K562 (cell line): ENCODE data around the gene CFAP141. TPM values are rescaled to one million over a fixed set of nuclear protein-coding genes. Genes with fewer than 3 reads are reported as not detected.

Source experiments
- DNMT1 ChIP-seq: fragments of 450-650 bp; IDR thresholded peaks from 2 replicates; pipeline ENCODE4 v1.6.1; 2016; ENCODE audit warnings: antibody characterized with exemption, mild to moderate bottlenecking
- ERF ChIP-seq: fragments of 450-650 bp; formaldehyde crosslinking; IDR thresholded peaks from 2 replicates; pipeline ENCODE4 v1.4.0; 2020; ENCODE audit warnings: mild to moderate bottlenecking, mixed read lengths
- FOXJ3 ChIP-seq: sonication (generic); formaldehyde crosslinking; IDR thresholded peaks from 2 replicates; pipeline ENCODE4 v1.4.0; 2020; ENCODE audit warnings: mild to moderate bottlenecking, missing genetic modification reagents
- KDM1A ChIP-seq, 2 experiments: fragments of 450-650 bp; IDR thresholded peaks; 2 replicates each; pipeline ENCODE4 v1.6.1; 2016; ENCODE audit warnings: mild to moderate bottlenecking in 2 of 2
- MECOM ChIP-seq: fragments of 250-450 bp; sonication (Bioruptor Pico); IDR thresholded peaks from 2 replicates; pipeline ENCODE4 v1.8.0; 2022; ENCODE audit warnings: inconsistent platforms
- TEAD1 ChIP-seq, 2 experiments: fragments of 450-650 bp in 1 of 2; sonication (generic) in 1 of 2; formaldehyde crosslinking; IDR thresholded peaks; 2 replicates each; pipeline versions ENCODE4 v1.4.0 to v1.8.0; 2020 to 2022; ENCODE audit warnings: mild to moderate bottlenecking in 2 of 2, missing genetic modification reagents in 1 of 2
- ZNF12 ChIP-seq: sonication (generic); formaldehyde crosslinking; IDR thresholded peaks from 2 replicates; pipeline ENCODE4 v1.4.0; 2020; ENCODE audit warnings: mild to moderate bottlenecking, missing genetic modification reagents
- ZNF143 ChIP-seq: sonication (generic); formaldehyde crosslinking; IDR thresholded peaks from 2 replicates; pipeline ENCODE4 v1.9.0; 2022; ENCODE audit warnings: mild to moderate bottlenecking, missing genetic modification reagents
- ZNF3 ChIP-seq: fragments of 250-450 bp; sonication (Bioruptor Pico); IDR thresholded peaks from 2 replicates; pipeline ENCODE4 v1.5.0; 2021; ENCODE audit warnings: mild to moderate bottlenecking, moderate library complexity
- ZNF347 ChIP-seq: fragments of 450-650 bp; formaldehyde crosslinking; IDR thresholded peaks from 2 replicates; pipeline ENCODE4 v1.4.0; 2020; ENCODE audit warnings: low read depth, mild to moderate bottlenecking, moderate library complexity
- polyA plus RNA-seq, 8 experiments: library from polyadenylated mRNA; depleted of rRNA in 4 of 8; stranded (reverse) in 5 of 8; unstranded in 3 of 8; fragments of >200 nt; fragmentation: Nextera tagmentation in 2 of 8; fragmentation: Illumina TruSeq in 1 of 8; extraction: Ambion mirVana in 2 of 8; extraction: Trizol in 1 of 8; gene quantifications; 2 replicates each; pipeline versions ENCODE4 v1.2.1 to v1.2.3, GENCODE V29; 2011 to 2014; ENCODE audit warnings: inconsistent platforms in 1 of 8, missing spikeins in 1 of 8
- total RNA-seq, 7 experiments: library from RNA; depleted of rRNA in 6 of 7; stranded (reverse); fragments of >200 nt in 6 of 7; fragmentation: Illumina TruSeq in 2 of 7; extraction: Trizol in 2 of 7; gene quantifications; 2 replicates each; pipeline versions ENCODE4 v1.2.1 to v1.2.3, GENCODE V29; 2011 to 2021; ENCODE audit warnings: low replicate concordance in 1 of 7
- TF ChIP-seq, protein P1 (sequence below): fragments of 450-650 bp; IDR thresholded peaks from 2 replicates; pipeline ENCODE4 v1.6.1; 2016; ENCODE audit warnings: mild to moderate bottlenecking, moderate library complexity
- TF ChIP-seq, protein P2 (sequence below): fragments of 450-650 bp; formaldehyde crosslinking; IDR thresholded peaks from 2 replicates; pipeline ENCODE4 v1.4.0; 2020; ENCODE audit warnings: mild to moderate bottlenecking, moderate library complexity
- TF ChIP-seq, protein P3 (sequence below): fragments of 450-650 bp; formaldehyde crosslinking; IDR thresholded peaks from 2 replicates; pipeline ENCODE4 v1.4.0; 2020; ENCODE audit warnings: mild to moderate bottlenecking, moderate library complexity

The CFAP141 gene
- total and polyA plus RNA-seq, 9 of the 15 experiments (the other 6 are each of a cell fraction or from before 2014, with no cell fraction given), result not detected

DNA sequence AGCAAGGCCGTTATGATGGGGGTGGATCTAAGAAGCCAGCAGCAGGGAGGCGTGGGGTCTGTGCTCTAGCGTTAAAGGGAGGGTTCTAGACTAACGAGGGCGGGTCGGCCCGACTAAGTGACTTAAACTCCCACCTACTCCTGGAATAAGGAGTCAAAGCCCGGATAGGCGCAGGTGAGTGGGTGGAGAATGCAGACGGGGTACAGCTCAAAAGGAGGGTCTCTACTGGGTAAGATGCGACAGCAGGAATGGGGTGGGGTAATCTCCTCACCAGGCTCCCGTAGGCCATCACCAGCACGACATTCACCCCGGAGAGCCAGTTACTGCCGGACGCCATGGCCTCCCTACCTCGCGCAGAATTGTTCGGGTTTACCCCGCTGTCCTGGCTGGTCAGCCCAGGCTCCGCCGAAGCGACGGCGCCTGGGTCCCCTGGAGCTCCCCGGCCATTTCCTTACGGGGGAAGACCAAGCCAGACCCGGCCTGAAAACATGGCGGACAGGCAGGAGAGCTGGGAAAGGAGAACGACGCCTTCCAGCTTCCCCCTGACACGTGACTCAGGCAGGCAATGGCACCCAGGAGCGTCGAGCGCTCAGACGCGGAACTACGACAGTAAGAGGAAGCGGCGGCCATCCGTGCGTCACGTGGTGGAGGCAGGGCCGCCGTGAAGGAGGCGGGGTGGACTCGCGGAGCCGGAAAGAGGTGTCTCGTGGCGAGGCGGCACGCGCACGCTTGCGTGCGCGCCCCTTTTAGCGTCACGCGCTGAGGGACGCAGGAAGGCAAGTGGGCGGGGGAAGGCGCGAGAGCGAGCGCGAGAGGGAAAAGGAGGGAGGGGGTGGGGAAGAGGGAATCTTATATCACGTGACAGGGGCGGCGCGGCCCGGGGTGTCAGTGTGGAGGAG lies 14.2 kb upstream of the CFAP141 start, which contains the start of gene UBAP2L (continued):
- TF ChIP-seq ZNF3 (CRISPR knock-in tag) (no peak), ZNF143 (no peak), ZNF347 (CRISPR knock-in tag) (no peak), DNMT1 (no peak; the same call in 1 of the 2 replicates), MECOM (CRISPR knock-in tag) (no peak), KDM1A (IDR thresholded peaks at IDR 0.05) (no peak), ERF (CRISPR knock-in tag) (peak; percentile 82; the same call in 1 of the 2 replicates), ZNF12 (no peak), FOXJ3 (no peak), TEAD1 (CRISPR knock-in tag; IDR thresholded peaks at IDR 0.05) (peak in 1 of 2 experiments; percentile 28; a peak in 1 of 4 replicates)
- TF ChIP-seq, protein P1, sequence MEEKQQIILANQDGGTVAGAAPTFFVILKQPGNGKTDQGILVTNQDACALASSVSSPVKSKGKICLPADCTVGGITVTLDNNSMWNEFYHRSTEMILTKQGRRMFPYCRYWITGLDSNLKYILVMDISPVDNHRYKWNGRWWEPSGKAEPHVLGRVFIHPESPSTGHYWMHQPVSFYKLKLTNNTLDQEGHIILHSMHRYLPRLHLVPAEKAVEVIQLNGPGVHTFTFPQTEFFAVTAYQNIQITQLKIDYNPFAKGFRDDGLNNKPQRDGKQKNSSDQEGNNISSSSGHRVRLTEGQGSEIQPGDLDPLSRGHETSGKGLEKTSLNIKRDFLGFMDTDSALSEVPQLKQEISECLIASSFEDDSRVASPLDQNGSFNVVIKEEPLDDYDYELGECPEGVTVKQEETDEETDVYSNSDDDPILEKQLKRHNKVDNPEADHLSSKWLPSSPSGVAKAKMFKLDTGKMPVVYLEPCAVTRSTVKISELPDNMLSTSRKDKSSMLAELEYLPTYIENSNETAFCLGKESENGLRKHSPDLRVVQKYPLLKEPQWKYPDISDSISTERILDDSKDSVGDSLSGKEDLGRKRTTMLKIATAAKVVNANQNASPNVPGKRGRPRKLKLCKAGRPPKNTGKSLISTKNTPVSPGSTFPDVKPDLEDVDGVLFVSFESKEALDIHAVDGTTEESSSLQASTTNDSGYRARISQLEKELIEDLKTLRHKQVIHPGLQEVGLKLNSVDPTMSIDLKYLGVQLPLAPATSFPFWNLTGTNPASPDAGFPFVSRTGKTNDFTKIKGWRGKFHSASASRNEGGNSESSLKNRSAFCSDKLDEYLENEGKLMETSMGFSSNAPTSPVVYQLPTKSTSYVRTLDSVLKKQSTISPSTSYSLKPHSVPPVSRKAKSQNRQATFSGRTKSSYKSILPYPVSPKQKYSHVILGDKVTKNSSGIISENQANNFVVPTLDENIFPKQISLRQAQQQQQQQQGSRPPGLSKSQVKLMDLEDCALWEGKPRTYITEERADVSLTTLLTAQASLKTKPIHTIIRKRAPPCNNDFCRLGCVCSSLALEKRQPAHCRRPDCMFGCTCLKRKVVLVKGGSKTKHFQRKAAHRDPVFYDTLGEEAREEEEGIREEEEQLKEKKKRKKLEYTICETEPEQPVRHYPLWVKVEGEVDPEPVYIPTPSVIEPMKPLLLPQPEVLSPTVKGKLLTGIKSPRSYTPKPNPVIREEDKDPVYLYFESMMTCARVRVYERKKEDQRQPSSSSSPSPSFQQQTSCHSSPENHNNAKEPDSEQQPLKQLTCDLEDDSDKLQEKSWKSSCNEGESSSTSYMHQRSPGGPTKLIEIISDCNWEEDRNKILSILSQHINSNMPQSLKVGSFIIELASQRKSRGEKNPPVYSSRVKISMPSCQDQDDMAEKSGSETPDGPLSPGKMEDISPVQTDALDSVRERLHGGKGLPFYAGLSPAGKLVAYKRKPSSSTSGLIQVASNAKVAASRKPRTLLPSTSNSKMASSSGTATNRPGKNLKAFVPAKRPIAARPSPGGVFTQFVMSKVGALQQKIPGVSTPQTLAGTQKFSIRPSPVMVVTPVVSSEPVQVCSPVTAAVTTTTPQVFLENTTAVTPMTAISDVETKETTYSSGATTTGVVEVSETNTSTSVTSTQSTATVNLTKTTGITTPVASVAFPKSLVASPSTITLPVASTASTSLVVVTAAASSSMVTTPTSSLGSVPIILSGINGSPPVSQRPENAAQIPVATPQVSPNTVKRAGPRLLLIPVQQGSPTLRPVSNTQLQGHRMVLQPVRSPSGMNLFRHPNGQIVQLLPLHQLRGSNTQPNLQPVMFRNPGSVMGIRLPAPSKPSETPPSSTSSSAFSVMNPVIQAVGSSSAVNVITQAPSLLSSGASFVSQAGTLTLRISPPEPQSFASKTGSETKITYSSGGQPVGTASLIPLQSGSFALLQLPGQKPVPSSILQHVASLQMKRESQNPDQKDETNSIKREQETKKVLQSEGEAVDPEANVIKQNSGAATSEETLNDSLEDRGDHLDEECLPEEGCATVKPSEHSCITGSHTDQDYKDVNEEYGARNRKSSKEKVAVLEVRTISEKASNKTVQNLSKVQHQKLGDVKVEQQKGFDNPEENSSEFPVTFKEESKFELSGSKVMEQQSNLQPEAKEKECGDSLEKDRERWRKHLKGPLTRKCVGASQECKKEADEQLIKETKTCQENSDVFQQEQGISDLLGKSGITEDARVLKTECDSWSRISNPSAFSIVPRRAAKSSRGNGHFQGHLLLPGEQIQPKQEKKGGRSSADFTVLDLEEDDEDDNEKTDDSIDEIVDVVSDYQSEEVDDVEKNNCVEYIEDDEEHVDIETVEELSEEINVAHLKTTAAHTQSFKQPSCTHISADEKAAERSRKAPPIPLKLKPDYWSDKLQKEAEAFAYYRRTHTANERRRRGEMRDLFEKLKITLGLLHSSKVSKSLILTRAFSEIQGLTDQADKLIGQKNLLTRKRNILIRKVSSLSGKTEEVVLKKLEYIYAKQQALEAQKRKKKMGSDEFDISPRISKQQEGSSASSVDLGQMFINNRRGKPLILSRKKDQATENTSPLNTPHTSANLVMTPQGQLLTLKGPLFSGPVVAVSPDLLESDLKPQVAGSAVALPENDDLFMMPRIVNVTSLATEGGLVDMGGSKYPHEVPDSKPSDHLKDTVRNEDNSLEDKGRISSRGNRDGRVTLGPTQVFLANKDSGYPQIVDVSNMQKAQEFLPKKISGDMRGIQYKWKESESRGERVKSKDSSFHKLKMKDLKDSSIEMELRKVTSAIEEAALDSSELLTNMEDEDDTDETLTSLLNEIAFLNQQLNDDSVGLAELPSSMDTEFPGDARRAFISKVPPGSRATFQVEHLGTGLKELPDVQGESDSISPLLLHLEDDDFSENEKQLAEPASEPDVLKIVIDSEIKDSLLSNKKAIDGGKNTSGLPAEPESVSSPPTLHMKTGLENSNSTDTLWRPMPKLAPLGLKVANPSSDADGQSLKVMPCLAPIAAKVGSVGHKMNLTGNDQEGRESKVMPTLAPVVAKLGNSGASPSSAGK, result peak; percentile 96
- TF ChIP-seq, protein P2, sequence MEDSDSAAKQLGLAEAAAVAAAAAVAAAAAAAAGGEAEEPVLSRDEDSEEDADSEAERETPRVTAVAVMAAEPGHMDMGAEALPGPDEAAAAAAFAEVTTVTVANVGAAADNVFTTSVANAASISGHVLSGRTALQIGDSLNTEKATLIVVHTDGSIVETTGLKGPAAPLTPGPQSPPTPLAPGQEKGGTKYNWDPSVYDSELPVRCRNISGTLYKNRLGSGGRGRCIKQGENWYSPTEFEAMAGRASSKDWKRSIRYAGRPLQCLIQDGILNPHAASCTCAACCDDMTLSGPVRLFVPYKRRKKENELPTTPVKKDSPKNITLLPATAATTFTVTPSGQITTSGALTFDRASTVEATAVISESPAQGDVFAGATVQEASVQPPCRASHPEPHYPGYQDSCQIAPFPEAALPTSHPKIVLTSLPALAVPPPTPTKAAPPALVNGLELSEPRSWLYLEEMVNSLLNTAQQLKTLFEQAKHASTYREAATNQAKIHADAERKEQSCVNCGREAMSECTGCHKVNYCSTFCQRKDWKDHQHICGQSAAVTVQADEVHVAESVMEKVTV (CRISPR knock-in tag), result no peak
- TF ChIP-seq, protein P3, sequence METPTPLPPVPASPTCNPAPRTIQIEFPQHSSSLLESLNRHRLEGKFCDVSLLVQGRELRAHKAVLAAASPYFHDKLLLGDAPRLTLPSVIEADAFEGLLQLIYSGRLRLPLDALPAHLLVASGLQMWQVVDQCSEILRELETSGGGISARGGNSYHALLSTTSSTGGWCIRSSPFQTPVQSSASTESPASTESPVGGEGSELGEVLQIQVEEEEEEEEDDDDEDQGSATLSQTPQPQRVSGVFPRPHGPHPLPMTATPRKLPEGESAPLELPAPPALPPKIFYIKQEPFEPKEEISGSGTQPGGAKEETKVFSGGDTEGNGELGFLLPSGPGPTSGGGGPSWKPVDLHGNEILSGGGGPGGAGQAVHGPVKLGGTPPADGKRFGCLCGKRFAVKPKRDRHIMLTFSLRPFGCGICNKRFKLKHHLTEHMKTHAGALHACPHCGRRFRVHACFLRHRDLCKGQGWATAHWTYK (CRISPR knock-in tag), result peak; percentile 52; the same call in 1 of the 2 replicates
